T-helper 2 cell treated with Interferon-gamma antibody and Interleukin-4, amounts not matched to agents 100 ng/mL and 5 ng/mL, for 36 hours (primary cell): ENCODE measurements around the gene VGLL3. TPM values are rescaled to one million over a fixed set of nuclear protein-coding genes. Genes with fewer than 3 reads are reported as not detected.

ENCODE experiments used
- total RNA-seq: library from RNA; stranded (reverse); gene quantifications from 2 replicates; pipeline ENCODE4 v1.2.3, GENCODE V29; 2022

The VGLL3 gene
- total RNA-seq, 1 donor from 2014 or later, result not detected

Other genes starting within 250 kb of the VGLL3 start
- 18.3 and 20.8 TPM in 2 replicates for gene CHMP2B, start 236.2 kb upstream of the VGLL3 start, total RNA-seq